Measurements from ENCODE around the gene PRTN3.

PRTN3 gene

GRCh38 chr19:840519-841206, at the start of gene PRTN3:
TSS of gene PRTN3 (plus strand) at chr19:840999. CDS start at chr19:841009, 10 bp downstream.
- no peak for TF ChIP-seq CTCF (IDR thresholded peaks at IDR 0.05; ENCODE audit: low read depth, low read length)
- Histone ChIP-seq H3K27ac (no peak within 1 kb of the TSS), H3K36me3 (no peaks in the 10 kb centered on the region), H3K27me3 (ENCODE audit: insufficient read depth, low read depth, severe bottlenecking) (no peaks in the 10 kb centered on the region), H3K9me3 (ENCODE audit: severe bottlenecking) (no peaks in the 10 kb centered on the region), H3K4me3 (ENCODE audit: low read depth, low read length) (no peak within 1 kb of the TSS)
- no peak for DNase-seq

- Histone ChIP-seq H3K36me3 (no peaks in the 10 kb centered on the region), H3K4me3 (ENCODE audit: low read depth, low read length) (no peak overlapping the region), H3K27me3 (ENCODE audit: insufficient read depth, low read depth, severe bottlenecking) (no peaks in the 10 kb centered on the region), H3K27ac (peak overlapping the region; percentile 72), H3K9me3 (ENCODE audit: severe bottlenecking) (no peaks in the 10 kb centered on the region)
- no peak for TF ChIP-seq CTCF (IDR thresholded peaks at IDR 0.05; ENCODE audit: low read depth, low read length)
- no peak for DNase-seq
These were observed 49.7 kb upstream of the PRTN3 start for GRCh38 chr19:791007-791566.

GRCh38 chr19:791567-792305, 49.1 kb upstream of the PRTN3 start:
- no peaks in the 10 kb centered on the region for H3K9me3 ChIP-seq (ENCODE audit: severe bottlenecking)
- H3K4me3 ChIP-seq (ENCODE audit: low read depth, low read length): no peak overlapping the region
- H3K27me3 ChIP-seq (ENCODE audit: insufficient read depth, low read depth, severe bottlenecking): no peaks in the 10 kb centered on the region
- DNase-seq: peak; percentile 81
- no peaks in the 10 kb centered on the region for H3K36me3 ChIP-seq
- peak overlapping the region; percentile 72 for H3K27ac ChIP-seq
- no peak for TF ChIP-seq CTCF (IDR thresholded peaks at IDR 0.05; ENCODE audit: low read depth, low read length)

GRCh38 chr19:792306-792885, 48.4 kb upstream of the PRTN3 start:
- TF ChIP-seq CTCF (IDR thresholded peaks at IDR 0.05; ENCODE audit: low read depth, low read length): no peak
- Histone ChIP-seq H3K36me3 (no peaks in the 10 kb centered on the region), H3K9me3 (ENCODE audit: severe bottlenecking) (no peaks in the 10 kb centered on the region), H3K27me3 (ENCODE audit: insufficient read depth, low read depth, severe bottlenecking) (no peaks in the 10 kb centered on the region), H3K4me3 (ENCODE audit: low read depth, low read length) (no peak overlapping the region), H3K27ac (peak overlapping the region; percentile 72)
- no peak for DNase-seq

GRCh38 chr19:793806-794205, 47.0 kb upstream of the PRTN3 start:
- Histone ChIP-seq H3K9me3 (ENCODE audit: severe bottlenecking) (no peaks in the 10 kb centered on the region), H3K36me3 (peaks cover 9% of the 10 kb centered on the region), H3K27ac (no peak overlapping the region), H3K4me3 (ENCODE audit: low read depth, low read length) (no peak overlapping the region), H3K27me3 (ENCODE audit: insufficient read depth, low read depth, severe bottlenecking) (no peaks in the 10 kb centered on the region)
- no peak for DNase-seq
- TF ChIP-seq CTCF (IDR thresholded peaks at IDR 0.05; ENCODE audit: low read depth, low read length): no peak

Data from WERI-Rb-1 (cell line).